ENCODE data around the gene GON4L. TPM values are rescaled to one million over a fixed set of nuclear protein-coding genes. Genes with fewer than 3 reads are reported as not detected.
"Not testable (repeated sequence)": the region's sequence is repeated elsewhere in the genome, so short reads cannot be mapped to it uniquely, and the experiment has no call there.

The GON4L gene
- total RNA-seq, 1 experiment from 2014 or later, result 31.2 TPM

- H3K4me3 ChIP-seq (ENCODE audit: low read length); H2AFZ ChIP-seq (ENCODE audit: low read length); CTCF ChIA-PET; H3K27me3 ChIP-seq (ENCODE audit: low read length); H4K20me1 ChIP-seq (ENCODE audit: low read length); intact Hi-C loops (cut with micrococcal nuclease); DNase-seq; BruUV-seq (replicated peaks); ATAC-seq; H3K79me2 ChIP-seq (ENCODE audit: low read length); H3K9me2 ChIP-seq (replicated peaks; ENCODE audit: low read length); H3K9me3 ChIP-seq (ENCODE audit: low read length): not testable (repeated sequence)
- POLR2A ChIA-PET (ENCODE audit: unreplicated experiment), result interaction anchor here (0.6 kb wide), 1 partner anchor 92 kb away, joined by 3 read pairs; no protein-coding TSS in a partner anchor
- peak overlapping the region; percentile 11; the same call in 1 of the 2 replicates for H3K4me2 ChIP-seq (ENCODE audit: low read length)
- H3K27ac ChIP-seq (ENCODE audit: low read length), result peak overlapping the region; percentile 89
- peaks cover 18% of the 10 kb centered on the region for H3F3A ChIP-seq (ENCODE audit: low read length, unreplicated experiment)
- peaks cover 42% of the 10 kb centered on the region for H3K4me1 ChIP-seq (ENCODE audit: insufficient read depth, low read length)
- peaks cover 36% of the 10 kb centered on the region for H3K36me3 ChIP-seq (ENCODE audit: low read depth, low read length)
- peak overlapping the region; percentile 45 for H3K9ac ChIP-seq (ENCODE audit: low read length)
These were observed 93.0 kb downstream of the GON4L start for GRCh38 chr1:155763989-155764388.

- Histone ChIP-seq H3K36me3 (ENCODE audit: low read depth, low read length) (peaks cover 38% of the 10 kb centered on the region), H3K9ac (ENCODE audit: low read length) (peak overlapping the region; percentile 45), H3F3A (ENCODE audit: low read length, unreplicated experiment) (peaks cover 18% of the 10 kb centered on the region), H3K4me2 (ENCODE audit: low read length) (peak overlapping the region; percentile 70), H3K4me3 (ENCODE audit: low read length) (peak overlapping the region; percentile 38; the same call in 1 of the 2 replicates), H3K27ac (ENCODE audit: low read length) (peak overlapping the region; percentile 89), H3K4me1 (ENCODE audit: insufficient read depth, low read length) (peaks cover 42% of the 10 kb centered on the region)
- H3K9me3 ChIP-seq (ENCODE audit: low read length); intact Hi-C loops (cut with micrococcal nuclease); BruUV-seq (replicated peaks); H3K9me2 ChIP-seq (replicated peaks; ENCODE audit: low read length); H3K79me2 ChIP-seq (ENCODE audit: low read length); H4K20me1 ChIP-seq (ENCODE audit: low read length); H3K27me3 ChIP-seq (ENCODE audit: low read length); CTCF ChIA-PET; H2AFZ ChIP-seq (ENCODE audit: low read length): not testable (repeated sequence)
- ATAC-seq (peak; percentile 92), DNase-seq (peak; percentile 99)
- POLR2A ChIA-PET (ENCODE audit: unreplicated experiment), result interaction anchor here (0.6 kb wide), 1 partner anchor 153 kb away, joined by 6 read pairs; no protein-coding TSS in a partner anchor
These were observed 93.8 kb downstream of the GON4L start for GRCh38 chr1:155763090-155763815.

GRCh38 chr1:155761736-155762405 is 95.1 kb downstream of the GON4L start:
- CTCF ChIA-PET, result no interaction called here
- H3K36me3 ChIP-seq (ENCODE audit: low read depth, low read length), result peaks cover 41% of the 10 kb centered on the region

More at GRCh38 chr1:155761736-155762405, 95.1 kb downstream of the GON4L start:
- H3K27ac ChIP-seq (ENCODE audit: low read length), result peak overlapping the region; percentile 89; the same call in 1 of the 2 replicates
- peaks cover 42% of the 10 kb centered on the region for H3K4me1 ChIP-seq (ENCODE audit: insufficient read depth, low read length)
- DNase-seq (no peak), ATAC-seq (no peak)
- intact Hi-C loops (cut with micrococcal nuclease), result no loop called here
- TF ChIP-seq EZH2 (IDR thresholded peaks at IDR 0.05; ENCODE audit: low read length, unreplicated experiment), result no peak
- no peak for TF ChIP-seq CTCF (conservative IDR thresholded peaks at IDR 0.05; ENCODE audit: low read depth, low read length)
- no peak for TF ChIP-seq EZH2phosphoT487 (IDR thresholded peaks at IDR 0.05; ENCODE audit: borderline replicate concordance, low read length)
- no peak overlapping the region for H3K9ac ChIP-seq (ENCODE audit: low read length)
- H3K4me3 ChIP-seq (ENCODE audit: low read length), result no peak overlapping the region
- H3K9me2 ChIP-seq (replicated peaks; ENCODE audit: low read length), result no peaks in the 10 kb centered on the region
- H4K20me1 ChIP-seq (ENCODE audit: low read length), result no peaks in the 10 kb centered on the region
- peaks cover 18% of the 10 kb centered on the region for H3F3A ChIP-seq (ENCODE audit: low read length, unreplicated experiment)
- H2AFZ ChIP-seq (ENCODE audit: low read length), result no peak overlapping the region
- POLR2A ChIA-PET (ENCODE audit: unreplicated experiment), result interaction anchor here (0.6 kb wide), 1 partner anchor 1936 kb away, joined by 3 read pairs; no protein-coding TSS in a partner anchor
- H3K27me3 ChIP-seq (ENCODE audit: low read length), result no peaks in the 10 kb centered on the region
- H3K9me3 ChIP-seq (ENCODE audit: low read length), result no peaks in the 10 kb centered on the region
- H3K4me2 ChIP-seq (ENCODE audit: low read length), result no peak overlapping the region
- BruUV-seq (replicated peaks), result no TSS peak
- 0 out of 2 replicates have a peak, but pooled peaks cover 7% of the 10 kb centered on the region for H3K79me2 ChIP-seq (ENCODE audit: low read length)

Measured in PC-3 (cell line).